GM21619 (cell line): Measurements from ENCODE around the gene ZNF524.

Source experiments
- ATAC-seq: cut with Tn5 transposase; IDR thresholded peaks from one replicate; pipeline ENCODE4 v1.9.1; 2021; ENCODE audit not compliant: unreplicated experiment

ZNF524 gene

GRCh38 chr19:55640577-55641425 lies 40.7 kb downstream of the ZNF524 start, which contains the start of gene ZNF580:
ZNF580 (plus strand) TSS chr19:55641002; CDS start chr19:55642509, 1,507 bp downstream.
- no peak for ATAC-seq

GRCh38 chr19:55641426-55642152 lies 41.5 kb downstream of the ZNF524 start:
- ATAC-seq = no peak

- no peak for ATAC-seq
These were observed 42.3 kb downstream of the ZNF524 start for GRCh38 chr19:55642153-55643002.

GRCh38 chr19:55643003-55643886 lies 43.2 kb downstream of the ZNF524 start, which contains the start of gene ZNF581:
ZNF581 (plus strand) TSS chr19:55643649; CDS start chr19:55644572, 923 bp downstream.
- no peak for ATAC-seq

GRCh38 chr19:55643887-55644176 lies 43.7 kb downstream of the ZNF524 start:
- no peak for ATAC-seq

- ATAC-seq = no peak
These were observed 44.2 kb downstream of the ZNF524 start for GRCh38 chr19:55644191-55644833.

GRCh38 chr19:55644842-55645511 lies 44.9 kb downstream of the ZNF524 start:
- ATAC-seq = no peak

GRCh38 chr19:55645512-55645881 lies 45.4 kb downstream of the ZNF524 start:
- ATAC-seq = no peak

- ATAC-seq = no peak
These were observed 47.0 kb downstream of the ZNF524 start for GRCh38 chr19:55646889-55647731.

- ATAC-seq = no peak
These were observed 47.9 kb downstream of the ZNF524 start, which contains the start of gene CCDC106 for GRCh38 chr19:55647732-55648584. CCDC106 (plus strand) TSS chr19:55648212; CDS start chr19:55649047, 835 bp downstream.

GRCh38 chr19:55648585-55649267 lies 48.6 kb downstream of the ZNF524 start:
- ATAC-seq = no peak

GRCh38 chr19:55649268-55650125 lies 49.4 kb downstream of the ZNF524 start:
- no peak for ATAC-seq

GRCh38 chr19:55650126-55650557 lies 50.1 kb downstream of the ZNF524 start:
- ATAC-seq = no peak

- no peak for ATAC-seq
These were observed 50.6 kb downstream of the ZNF524 start for GRCh38 chr19:55650602-55651230.

- no peak for ATAC-seq
These were observed 51.1 kb downstream of the ZNF524 start for GRCh38 chr19:55651236-55651635.
